Osteoblast (primary cell): ENCODE results near the gene CCBE1. TPM values are rescaled to one million over a fixed set of nuclear protein-coding genes. Genes with fewer than 3 reads are reported as not detected.

ENCODE experiments used
- DNase-seq: peaks from one replicate; pipeline ENCODE4 v3.0.0; 2011; ENCODE audit warnings: low spot score, mixed read lengths; ENCODE audit not compliant: insufficient read length; ENCODE audit errors: missing footprints
- H2AFZ ChIP-seq: 2 replicates; pipeline ENCODE4 v1.6.0; 2011; ENCODE audit warnings: mild to moderate bottlenecking, low read length
- H3K27ac ChIP-seq: 2 replicates; pipeline ENCODE4 v1.5.1; 2011; ENCODE audit warnings: mild to moderate bottlenecking, low read depth, low read length, moderate library complexity
- H3K27me3 ChIP-seq: 2 replicates; pipeline ENCODE4 v1.6.0; 2012; ENCODE audit warnings: mild to moderate bottlenecking, control low read depth, inconsistent platforms, low read length, moderate library complexity; ENCODE audit not compliant: insufficient read depth
- H3K36me3 ChIP-seq: 2 replicates; pipeline ENCODE4 v1.5.1; 2011; ENCODE audit warnings: mild to moderate bottlenecking, low read length, control low read depth, moderate library complexity; ENCODE audit not compliant: insufficient read depth
- H3K4me1 ChIP-seq: 2 replicates; pipeline ENCODE4 v1.5.1; 2011; ENCODE audit warnings: mild to moderate bottlenecking, low read length, control low read depth, moderate library complexity; ENCODE audit not compliant: insufficient read depth
- H3K4me2 ChIP-seq: 2 replicates; pipeline ENCODE4 v1.6.0; 2011; ENCODE audit warnings: mild to moderate bottlenecking, low read length; ENCODE audit not compliant: insufficient read depth
- H3K4me3 ChIP-seq: fragments of 200-600 bp; sonication (generic); 3 replicates; pipeline ENCODE4 v1.5.1; 2012; ENCODE audit warnings: mild to moderate bottlenecking, low read length, inconsistent platforms; ENCODE audit not compliant: insufficient read depth
- H3K79me2 ChIP-seq: 2 replicates; pipeline ENCODE4 v1.6.0; 2012; ENCODE audit warnings: mild to moderate bottlenecking, low read length, control low read depth, inconsistent platforms; ENCODE audit not compliant: insufficient read depth
- H3K9me3 ChIP-seq: 2 replicates; pipeline ENCODE4 v1.5.1; 2011; ENCODE audit warnings: low read depth, low read length, control low read depth
- H4K20me1 ChIP-seq: 2 replicates; pipeline ENCODE4 v1.6.0; 2012; ENCODE audit warnings: mild to moderate bottlenecking, low read length, control low read depth; ENCODE audit not compliant: insufficient read depth
- total RNA-seq: library from RNA; depleted of rRNA; stranded (reverse); fragments of >200 nt; gene quantifications from 2 replicates; pipeline ENCODE4 v1.2.3, GENCODE V29; 2012
- TF ChIP-seq, protein P1 (sequence below): IDR thresholded peaks from 2 replicates; pipeline ENCODE4 v1.5.1; 2011; ENCODE audit warnings: mild to moderate bottlenecking, low read depth, low read length, moderate library complexity; ENCODE audit errors: extremely low read depth

CCBE1 gene
- 51.4 and 53.0 TPM in 2 replicates for total RNA-seq

DNA sequence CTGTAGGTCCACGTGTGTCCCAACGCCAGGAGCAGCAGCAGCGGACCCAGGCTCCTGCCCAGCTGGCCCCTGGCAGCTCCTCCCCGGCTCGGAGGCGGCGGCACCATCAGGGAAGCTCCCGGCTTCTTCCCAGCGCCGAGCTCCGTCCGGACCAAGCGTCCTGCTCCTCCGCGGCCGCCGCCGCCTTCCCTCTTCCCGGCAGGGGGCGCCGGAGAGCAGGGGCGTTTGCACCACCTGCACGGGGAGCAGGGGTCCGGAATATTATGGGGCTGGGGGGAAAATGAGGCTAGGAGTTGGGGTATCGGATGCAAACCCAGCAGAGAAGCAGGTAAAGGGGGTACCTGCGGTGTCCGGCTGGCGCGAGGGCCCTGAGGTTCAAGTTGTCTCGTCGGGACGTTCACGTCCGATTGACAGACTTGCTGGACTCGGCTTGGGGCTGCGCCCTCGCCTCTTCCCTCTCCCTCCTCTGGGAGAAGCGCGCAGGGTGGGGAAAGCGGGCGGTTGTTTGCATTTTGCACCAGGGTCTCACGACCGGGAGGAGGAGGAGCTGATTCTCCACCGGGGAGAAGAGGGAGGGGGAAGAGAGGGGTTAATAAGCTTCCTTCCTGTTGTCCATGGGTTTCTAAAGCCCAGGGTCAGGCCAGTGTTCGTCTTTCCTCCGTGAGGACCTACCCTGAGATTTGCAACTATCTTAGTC lies at the start of gene CCBE1:
CCBE1 (minus strand) TSS at position 188 of the 697 bp plus-strand sequence.
- H3K4me1 ChIP-seq: peaks cover 28% of the 10 kb centered on the region

DNA sequence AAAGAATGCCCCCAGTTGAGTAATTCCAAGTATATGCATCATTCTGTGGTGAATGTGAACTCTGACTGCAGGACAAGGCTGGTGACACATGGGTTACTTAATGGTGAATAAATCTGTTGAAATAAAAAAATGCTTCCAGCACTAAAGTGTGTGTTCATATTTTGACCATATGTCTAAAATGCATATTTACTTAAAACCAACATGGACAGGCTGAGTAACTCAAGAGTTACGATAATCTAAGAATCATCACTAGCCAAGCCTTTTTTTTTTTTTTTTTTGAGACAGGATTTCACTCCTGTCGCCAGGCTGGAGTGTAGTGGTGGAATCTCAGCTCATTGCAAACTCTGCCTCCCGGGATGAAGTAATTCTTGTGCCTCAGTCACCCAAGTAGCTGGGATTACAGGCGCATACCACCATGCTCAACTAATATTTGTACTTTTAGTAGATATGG lies 47.1 kb upstream of the CCBE1 start:
- H4K20me1 ChIP-seq: no peaks in the 10 kb centered on the region
- H3K4me1 ChIP-seq: peaks cover 44% of the 10 kb centered on the region
- peak overlapping the region; percentile 47 for H3K4me2 ChIP-seq
- H3K27me3 ChIP-seq: no peaks in the 10 kb centered on the region
- no peaks in the 10 kb centered on the region for H3K79me2 ChIP-seq
- peak overlapping the region; percentile 95 for H3K27ac ChIP-seq
- H3K36me3 ChIP-seq: no peaks in the 10 kb centered on the region
- H2AFZ ChIP-seq: no peak overlapping the region
- no peaks in the 10 kb centered on the region for H3K9me3 ChIP-seq
- no peak overlapping the region for H3K4me3 ChIP-seq
- TF ChIP-seq, protein P1, sequence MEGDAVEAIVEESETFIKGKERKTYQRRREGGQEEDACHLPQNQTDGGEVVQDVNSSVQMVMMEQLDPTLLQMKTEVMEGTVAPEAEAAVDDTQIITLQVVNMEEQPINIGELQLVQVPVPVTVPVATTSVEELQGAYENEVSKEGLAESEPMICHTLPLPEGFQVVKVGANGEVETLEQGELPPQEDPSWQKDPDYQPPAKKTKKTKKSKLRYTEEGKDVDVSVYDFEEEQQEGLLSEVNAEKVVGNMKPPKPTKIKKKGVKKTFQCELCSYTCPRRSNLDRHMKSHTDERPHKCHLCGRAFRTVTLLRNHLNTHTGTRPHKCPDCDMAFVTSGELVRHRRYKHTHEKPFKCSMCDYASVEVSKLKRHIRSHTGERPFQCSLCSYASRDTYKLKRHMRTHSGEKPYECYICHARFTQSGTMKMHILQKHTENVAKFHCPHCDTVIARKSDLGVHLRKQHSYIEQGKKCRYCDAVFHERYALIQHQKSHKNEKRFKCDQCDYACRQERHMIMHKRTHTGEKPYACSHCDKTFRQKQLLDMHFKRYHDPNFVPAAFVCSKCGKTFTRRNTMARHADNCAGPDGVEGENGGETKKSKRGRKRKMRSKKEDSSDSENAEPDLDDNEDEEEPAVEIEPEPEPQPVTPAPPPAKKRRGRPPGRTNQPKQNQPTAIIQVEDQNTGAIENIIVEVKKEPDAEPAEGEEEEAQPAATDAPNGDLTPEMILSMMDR: no peak
- no peak for DNase-seq

More for the DNA sequence above, at the start of gene CCBE1:
- Histone ChIP-seq H3K9me3 (no peaks in the 10 kb centered on the region), H3K4me2 (peak within 1 kb of the TSS; percentile 94), H4K20me1 (no peaks in the 10 kb centered on the region), H3K36me3 (no peaks in the 10 kb centered on the region), H3K27ac (peak within 1 kb of the TSS; percentile 77), H2AFZ (peak within 1 kb of the TSS; percentile 90), H3K4me3 (peak within 1 kb of the TSS; percentile 85), H3K27me3 (no peaks in the 10 kb centered on the region), H3K79me2 (peaks cover 60% of the 10 kb centered on the region)
- peak; percentile 95 for DNase-seq
- TF ChIP-seq, protein P1: peak; percentile 84

GRCh38 chr18:59743566-59743965 lies 46.3 kb upstream of the CCBE1 start:
- peak overlapping the region; percentile 4 for H3K4me3 ChIP-seq
- H2AFZ ChIP-seq: peak overlapping the region; percentile 1

More at GRCh38 chr18:59743566-59743965, 46.3 kb upstream of the CCBE1 start:
- DNase-seq: no peak
- Histone ChIP-seq H4K20me1 (no peaks in the 10 kb centered on the region), H3K36me3 (no peaks in the 10 kb centered on the region), H3K79me2 (no peaks in the 10 kb centered on the region), H3K9me3 (peaks cover 2% of the 10 kb centered on the region), H3K4me1 (peaks cover 39% of the 10 kb centered on the region), H3K4me2 (peak overlapping the region; percentile 47), H3K27ac (peak overlapping the region; percentile 95), H3K27me3 (no peaks in the 10 kb centered on the region)
- TF ChIP-seq, protein P1: no peak
